GM10266 (cell line): ENCODE results near the gene NAT9.

ENCODE experiments used
- DNase-seq: peaks from one replicate; pipeline ENCODE4 v3.0.0; 2012; ENCODE audit errors: extremely low spot score
- CTCF ChIP-seq: IDR thresholded peaks from 2 replicates; pipeline ENCODE4 v1.5.1; 2012; ENCODE audit warnings: mild to moderate bottlenecking, low read depth; ENCODE audit not compliant: control insufficient read depth, insufficient read depth; ENCODE audit errors: missing control alignments

Gene NAT9

GRCh38 chr17:74756891-74757290 is 19.3 kb downstream of the NAT9 start:
- DNase-seq, result no peak
- TF ChIP-seq CTCF, result no peak

- no peak for DNase-seq
- TF ChIP-seq CTCF, result no peak
Measured at GRCh38 chr17:74755533-74755932, 20.6 kb downstream of the NAT9 start.

GRCh38 chr17:74754832-74755231 is 21.3 kb downstream of the NAT9 start:
- no peak for TF ChIP-seq CTCF
- no peak for DNase-seq

- no peak for DNase-seq
- no peak for TF ChIP-seq CTCF
Measured at GRCh38 chr17:74752822-74753401, 23.2 kb downstream of the NAT9 start.

GRCh38 chr17:74752415-74752814 is 23.7 kb downstream of the NAT9 start:
- DNase-seq, result no peak
- TF ChIP-seq CTCF, result no peak

- DNase-seq, result no peak
- no peak for TF ChIP-seq CTCF
Measured at GRCh38 chr17:74750327-74751069, 25.6 kb downstream of the NAT9 start.

- no peak for DNase-seq
- TF ChIP-seq CTCF, result no peak
Measured at GRCh38 chr17:74750039-74750326, 26.2 kb downstream of the NAT9 start.
